Fibroblast of skin of left quadriceps (primary cell): ENCODE measurements around the gene MAP3K20.
A peak's percentile ranks its signal among the peaks of the same experiment; 100 is the strongest.
"Not testable (repeated sequence)": the region's sequence is repeated elsewhere in the genome, so short reads cannot be mapped to it uniquely, and the experiment has no call there.

Source experiments
- DNase-seq, 2 experiments: peaks; one replicate each; pipeline ENCODE4 v3.0.0-alpha.2; 2013; ENCODE audit warnings: low read depth in 2 of 2

MAP3K20 gene

DNA sequence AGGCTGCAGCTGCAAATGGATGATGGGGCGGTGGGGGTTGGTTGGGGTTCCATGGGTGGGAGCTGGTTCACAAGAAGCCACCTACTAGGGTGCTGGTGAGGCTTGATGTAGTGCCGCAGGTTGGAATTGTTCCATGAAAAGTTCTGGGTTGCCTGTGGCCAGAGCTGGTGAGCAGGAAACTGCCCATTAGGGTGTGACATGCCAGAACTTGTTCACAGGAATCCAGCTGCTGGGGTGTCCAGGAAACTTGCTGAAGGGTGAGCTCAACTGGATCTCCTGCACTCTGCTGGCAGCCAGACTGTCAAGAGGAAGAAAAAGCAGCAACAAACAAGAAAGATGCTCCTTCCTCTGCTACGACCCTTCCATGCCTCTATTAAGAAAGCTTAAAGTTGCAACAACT is 48.8 kb downstream of the MAP3K20 start:
- DNase-seq = no peak

DNA sequence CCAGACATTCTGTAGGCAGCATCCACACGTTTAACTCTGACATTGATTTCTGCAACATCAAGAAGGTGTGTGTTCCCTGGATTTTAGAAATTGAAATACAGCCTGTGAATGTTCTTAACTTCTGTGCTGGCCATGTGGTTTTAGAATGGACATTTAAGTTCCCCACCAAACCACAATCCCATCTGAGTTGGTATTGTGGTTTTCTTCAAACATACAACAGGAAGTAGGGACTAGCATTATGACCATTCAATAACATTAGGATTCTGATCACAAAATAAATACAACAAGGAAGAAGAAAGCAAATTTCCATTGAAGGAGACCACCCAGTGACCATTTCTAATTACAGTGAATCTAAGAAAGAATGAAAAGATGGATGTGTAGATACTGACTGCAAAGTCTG is 51.2 kb downstream of the MAP3K20 start:
- DNase-seq = no peak

DNA sequence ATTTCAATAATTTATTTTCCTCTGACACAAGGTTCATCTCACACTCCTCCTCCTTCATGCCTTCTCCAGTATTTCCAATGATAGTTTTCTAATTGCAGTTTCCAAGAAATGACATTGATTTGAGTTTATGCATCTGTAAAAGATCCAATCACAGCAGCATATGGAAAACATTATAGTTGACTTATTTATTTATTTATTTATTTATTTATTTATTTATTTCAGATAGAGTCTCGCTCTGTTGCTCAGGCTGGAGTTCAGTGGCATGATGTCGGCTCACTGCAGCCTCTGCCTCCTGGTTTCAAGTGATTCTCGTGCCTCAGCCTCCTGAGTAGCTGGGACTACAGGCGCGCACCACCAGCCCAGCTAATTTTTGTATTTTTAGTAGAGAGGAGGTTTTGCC is 52.5 kb downstream of the MAP3K20 start:
- not testable (repeated sequence) for DNase-seq

GRCh38 chr2:173130496-173131465 is 55.1 kb downstream of the MAP3K20 start:
- no peak for DNase-seq

- DNase-seq = no peak
These were observed 56.9 kb downstream of the MAP3K20 start for GRCh38 chr2:173132531-173132930.

- no peak for DNase-seq
These were observed 59.1 kb downstream of the MAP3K20 start for GRCh38 chr2:173134703-173135102.

DNA sequence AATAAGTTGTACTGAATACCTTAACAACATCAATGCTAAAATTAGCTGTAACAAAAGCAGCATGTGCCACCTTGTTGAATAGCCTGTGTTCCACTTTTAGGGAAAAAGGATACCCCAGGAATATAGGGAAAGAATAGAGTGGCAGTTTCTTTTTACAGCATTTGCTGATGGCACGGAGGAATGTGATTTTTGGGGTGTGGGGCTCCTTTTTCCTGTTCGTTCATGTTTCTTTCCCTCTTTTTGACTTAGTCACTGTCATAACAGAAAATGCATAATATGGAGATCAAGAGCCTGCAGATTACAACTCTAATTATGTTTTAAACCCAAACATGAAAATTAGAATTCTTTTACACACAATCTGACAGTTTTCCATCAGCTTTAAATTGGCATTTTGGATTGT is 60.4 kb downstream of the MAP3K20 start:
- DNase-seq = no peak

DNA sequence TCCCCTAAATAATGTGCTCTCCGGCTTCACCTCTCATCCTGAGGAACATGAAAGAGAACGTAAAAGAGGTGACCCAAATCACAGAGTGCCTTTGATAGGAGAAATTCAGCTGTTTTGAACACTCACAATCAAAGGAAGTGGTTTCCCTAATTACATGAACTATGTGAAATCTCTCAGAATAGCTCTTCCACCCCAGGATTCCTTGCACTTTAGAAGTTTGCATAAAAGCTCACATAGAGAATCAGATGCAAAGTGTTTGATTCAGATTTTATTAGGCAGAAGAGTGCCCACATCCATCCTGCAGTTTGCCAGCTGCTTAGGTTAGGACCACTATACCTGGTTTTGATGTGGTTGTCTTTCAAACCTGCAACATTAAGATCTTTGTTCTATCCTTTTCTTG is 61.0 kb downstream of the MAP3K20 start:
- no peak for DNase-seq

DNA sequence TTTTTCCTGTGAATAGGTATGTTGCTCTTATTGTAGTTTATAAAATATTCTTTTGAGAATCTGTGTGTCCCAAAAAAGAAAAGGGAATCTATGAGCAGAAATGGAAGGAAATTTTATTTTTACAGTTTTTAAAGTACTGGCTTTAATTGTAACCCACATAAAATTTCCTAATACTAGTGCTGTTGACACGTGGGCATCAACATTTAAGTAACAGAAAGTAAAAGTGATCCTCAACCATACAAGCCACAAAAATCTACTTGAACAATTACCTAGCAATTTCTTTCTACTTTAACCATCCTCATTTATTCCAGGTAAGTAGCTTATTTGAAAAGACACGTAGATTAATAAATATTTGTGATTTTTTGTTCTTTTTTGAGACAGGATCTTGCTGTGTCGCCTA is 62.0 kb downstream of the MAP3K20 start:
- no peak for DNase-seq

GRCh38 chr2:173138962-173139361 is 63.3 kb downstream of the MAP3K20 start:
- no peak for DNase-seq

DNA sequence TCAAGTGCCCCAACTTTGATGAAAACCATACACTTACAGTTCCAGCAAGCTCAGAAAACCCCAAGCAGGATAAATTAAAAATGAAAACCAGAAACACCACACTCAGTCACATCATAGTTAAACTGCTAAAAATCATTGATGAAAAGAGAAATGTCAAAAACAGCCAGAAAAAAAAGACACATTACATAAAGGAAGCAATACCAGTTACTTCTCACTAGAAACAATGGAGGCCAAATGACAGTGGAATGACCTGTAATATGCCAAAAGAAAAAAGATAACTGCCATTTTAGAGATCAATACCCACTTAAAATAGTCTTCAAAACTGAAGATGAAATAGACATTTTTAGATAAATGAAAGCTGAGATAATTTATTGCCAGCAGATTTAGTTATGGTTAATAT is 66.0 kb downstream of the MAP3K20 start:
- DNase-seq = no peak

GRCh38 chr2:173145454-173145853 is 69.8 kb downstream of the MAP3K20 start:
- no peak for DNase-seq

GRCh38 chr2:173146590-173146989 is 70.9 kb downstream of the MAP3K20 start:
- DNase-seq = no peak

- DNase-seq = no peak
These were observed 72.9 kb downstream of the MAP3K20 start for GRCh38 chr2:173148520-173148919.

- DNase-seq = no peak
These were observed 73.8 kb downstream of the MAP3K20 start for GRCh38 chr2:173149491-173149890.

DNA sequence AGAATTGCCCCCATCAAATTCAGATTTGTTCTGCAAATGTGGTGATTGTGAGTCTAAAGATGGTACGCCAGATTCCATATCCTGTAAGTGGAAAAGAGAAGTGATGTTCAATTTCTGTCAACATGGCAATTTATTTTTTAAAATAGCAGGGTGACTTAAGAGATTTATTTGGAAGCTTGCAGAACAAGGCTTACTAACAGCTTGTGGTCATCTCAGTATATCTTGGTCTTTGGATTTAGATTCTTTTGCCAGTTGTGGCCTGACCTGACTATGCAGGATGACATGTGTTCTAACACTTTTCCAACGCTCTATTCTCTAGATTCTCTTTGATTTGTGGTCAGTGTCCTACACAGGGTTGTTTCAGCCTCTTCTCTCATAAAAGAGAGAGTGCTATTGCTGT is 74.4 kb downstream of the MAP3K20 start:
- DNase-seq = no peak

- DNase-seq = no peak
These were observed 75.3 kb downstream of the MAP3K20 start for GRCh38 chr2:173150963-173151362.

DNA sequence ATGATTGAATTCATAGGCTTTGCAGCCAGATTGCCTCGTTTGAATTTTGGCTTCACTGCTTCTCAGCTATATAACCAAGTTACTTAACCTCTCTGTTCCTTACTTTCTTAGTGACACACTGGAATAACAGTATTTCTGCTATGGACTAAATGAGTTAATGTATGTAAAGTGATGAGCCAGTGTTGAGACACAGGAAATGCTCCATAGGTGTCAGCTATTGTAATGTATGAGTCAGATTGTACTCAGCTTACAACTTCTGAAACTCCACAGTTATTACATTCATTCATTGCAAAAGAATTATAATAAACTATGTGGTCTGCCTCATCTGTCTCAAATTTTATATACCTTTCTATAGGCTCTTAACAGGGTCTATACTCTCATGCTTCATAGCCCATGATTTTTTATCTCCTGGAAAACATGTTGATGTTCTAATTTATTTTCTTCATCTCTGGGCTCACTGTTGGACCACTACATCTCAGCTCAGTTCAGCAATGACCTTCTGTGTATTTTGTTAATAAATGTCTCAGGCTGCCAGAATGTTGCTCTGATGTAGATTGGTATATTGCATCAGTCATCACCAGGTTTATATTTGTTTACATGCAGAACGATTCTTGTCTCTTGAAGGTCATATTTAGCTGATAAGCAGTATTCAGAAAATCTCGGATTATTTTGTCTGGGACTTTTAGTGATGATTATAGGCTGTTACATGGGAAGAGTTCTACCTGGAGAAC is 76.2 kb downstream of the MAP3K20 start:
- DNase-seq = peak; percentile 77 to 80

GRCh38 chr2:173153301-173153885 is 77.7 kb downstream of the MAP3K20 start:
- no peak for DNase-seq

DNA sequence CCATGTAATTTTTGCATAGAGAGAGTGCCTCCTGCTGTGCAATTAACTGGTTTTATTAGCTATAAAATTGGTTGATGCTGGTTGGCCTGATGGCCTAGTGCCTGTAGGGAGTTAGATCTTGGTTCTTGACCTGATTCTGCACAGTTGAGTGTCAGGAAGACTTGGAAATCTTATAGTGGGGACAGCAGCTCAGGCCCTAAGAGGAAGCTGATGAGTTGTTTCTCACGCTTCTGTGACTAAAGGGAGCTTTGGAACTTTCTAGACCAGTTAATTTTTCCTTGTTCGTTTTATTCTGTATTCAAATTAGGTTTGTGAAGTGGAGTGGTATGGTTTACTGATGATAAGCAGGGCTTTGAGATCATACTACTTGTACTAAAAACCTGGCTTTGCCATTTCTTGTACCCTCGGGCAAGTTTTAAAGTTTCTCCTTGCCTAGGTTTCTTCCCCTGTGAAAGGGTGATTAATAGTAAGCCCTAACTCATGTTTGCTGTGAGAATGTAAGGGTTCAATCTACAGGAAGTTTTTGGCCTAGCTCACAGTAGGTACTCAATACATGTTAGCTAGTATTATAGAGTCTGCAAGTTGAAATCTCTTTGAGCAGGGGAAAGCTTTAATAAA is 82.1 kb downstream of the MAP3K20 start:
- no peak for DNase-seq

DNA sequence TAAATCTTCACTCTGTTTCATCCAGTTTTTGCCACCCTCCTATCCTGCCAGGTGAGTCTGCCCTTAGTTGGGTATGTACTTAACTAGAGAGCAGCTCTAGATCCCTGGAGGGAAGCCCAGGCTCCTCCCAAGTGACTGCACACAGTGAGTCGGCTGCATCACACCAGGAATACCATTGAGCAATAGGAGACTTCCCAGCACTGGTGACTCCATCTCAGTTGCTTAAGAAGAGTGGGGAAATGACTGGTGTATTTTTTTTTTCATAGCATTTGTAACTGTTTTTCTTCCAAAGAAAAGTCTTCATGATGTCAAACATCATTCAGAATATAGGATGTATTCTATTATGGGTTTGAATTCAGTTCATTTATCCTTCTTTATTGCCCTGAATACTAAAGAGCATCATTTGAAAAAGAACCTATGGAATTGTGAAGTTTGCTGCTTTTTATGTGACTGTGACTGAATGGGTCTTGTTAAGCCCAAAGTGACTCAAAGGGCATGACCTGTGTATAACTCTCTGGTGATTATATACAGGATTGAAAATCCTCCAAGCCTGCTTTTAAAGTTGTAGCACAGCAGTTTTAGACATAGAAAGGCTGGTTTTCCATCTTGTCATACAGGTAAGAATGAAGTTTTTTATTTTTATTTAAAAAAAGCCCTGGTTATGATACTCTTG is 84.3 kb downstream of the MAP3K20 start:
- DNase-seq = peak; percentile 94 to 95

DNA sequence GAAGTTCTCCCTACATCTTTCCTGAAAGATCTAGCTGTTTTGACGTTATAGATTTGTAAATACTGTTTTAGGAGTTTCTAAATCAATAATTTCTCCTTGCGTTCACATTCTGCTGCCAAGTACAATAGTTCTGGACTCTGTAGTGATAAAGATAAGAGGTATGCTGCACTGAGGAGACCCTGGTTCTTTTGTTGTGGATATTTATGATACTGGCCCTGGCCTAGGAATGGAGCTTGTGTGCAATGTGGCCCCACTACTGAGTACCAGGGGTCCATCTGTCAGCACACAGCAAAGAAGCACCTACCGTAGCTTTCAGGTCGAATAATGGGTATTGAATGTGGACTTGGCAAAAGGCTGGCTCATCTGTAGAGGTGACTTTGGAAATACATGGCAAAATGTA is 85.0 kb downstream of the MAP3K20 start:
- no peak for DNase-seq
